Esophagus muscularis mucosa (tissue), 3 donors: Measurements from ENCODE around the gene FOXD1.

Source experiments
- CTCF ChIP-seq, 3 experiments: fragments of 200-600 bp in 2 of 3; fragments of 450-650 bp in 1 of 3; sonication (generic) in 2 of 3; IDR thresholded peaks; one replicate each; pipeline ENCODE4 v1.5.1; 2017 to 2019; ENCODE audit warnings: antibody characterized with exemption in 3 of 3, mild to moderate bottlenecking in 2 of 3, moderate library complexity in 1 of 3
- POLR2A ChIP-seq: fragments of 450-650 bp; IDR thresholded peaks from one replicate; pipeline ENCODE4 v1.6.1; 2017; ENCODE audit warnings: antibody characterized with exemption, moderate library complexity, mild to moderate bottlenecking, low read depth
- POLR2AphosphoS5 ChIP-seq, 2 donors: sonication (generic); formaldehyde crosslinking; IDR thresholded peaks; one replicate each; pipeline ENCODE4 v1.6.1; 2017; ENCODE audit warnings: antibody characterized with exemption in 2 of 2

GRCh38 chr5:73448463-73449136 is at the start of gene FOXD1:
- TF ChIP-seq CTCF (IDR thresholded peaks at IDR 0.05) (peak in 2 of 3 experiments; percentile 4 to 9), POLR2A (peak; percentile 78), POLR2AphosphoS5 (IDR thresholded peaks at IDR 0.05) (peak; percentile 91 to 98)
